Glutamatergic neuron (in vitro differentiated cells): Measurements from ENCODE around the gene CNNM4. TPM values are rescaled to one million over a fixed set of nuclear protein-coding genes. Genes with fewer than 3 reads are reported as not detected.
"Not testable (repeated sequence)": the region's sequence is repeated elsewhere in the genome, so short reads cannot be mapped to it uniquely, and the experiment has no call there.

Experiments used
- DNase-seq: peaks from one replicate; pipeline ENCODE4 v3.0.0; 2022
- H3K27ac Mint-ChIP-seq: one replicate; pipeline ENCODE4 v1.8.0; 2020; ENCODE audit warnings: mild to moderate bottlenecking, mixed read lengths, inconsistent platforms; ENCODE audit not compliant: unreplicated experiment
- H3K27me3 Mint-ChIP-seq: one replicate; pipeline ENCODE4 v1.8.0; 2020; ENCODE audit warnings: mild to moderate bottlenecking, moderate library complexity, mixed read lengths, inconsistent platforms; ENCODE audit not compliant: unreplicated experiment
- H3K36me3 Mint-ChIP-seq: one replicate; pipeline ENCODE4 v1.8.0; 2020; ENCODE audit warnings: mild to moderate bottlenecking, mixed read lengths, inconsistent platforms; ENCODE audit not compliant: unreplicated experiment
- H3K4me1 Mint-ChIP-seq: one replicate; pipeline ENCODE4 v1.8.0; 2020; ENCODE audit warnings: mild to moderate bottlenecking, low read depth, mixed read lengths, inconsistent platforms; ENCODE audit not compliant: unreplicated experiment
- H3K4me3 Mint-ChIP-seq: one replicate; pipeline ENCODE4 v1.8.0; 2020; ENCODE audit warnings: mild to moderate bottlenecking, mixed read lengths, inconsistent platforms; ENCODE audit not compliant: unreplicated experiment
- H3K9me3 Mint-ChIP-seq: one replicate; pipeline ENCODE4 v1.8.0; 2020; ENCODE audit warnings: mild to moderate bottlenecking, moderate library complexity, mixed read lengths, inconsistent platforms; ENCODE audit not compliant: unreplicated experiment
- total RNA-seq: library from RNA; stranded (reverse); fragmentation: NEBNext Ultra II Directional; extraction: Animal tissue kit (Norgen Biotek cat#: 25700); gene quantifications from one replicate; pipeline ENCODE4 v1.2.1, GENCODE V29; 2021; ENCODE audit not compliant: unreplicated experiment
- TF ChIP-seq, protein P1 (sequence below): fragments of 200-600 bp; sonication (generic); IDR thresholded peaks from one replicate; pipeline ENCODE4 v1.5.0; 2021; ENCODE audit not compliant: partially characterized antibody, unreplicated experiment

CNNM4 gene
- total RNA-seq, 1 donor from 2014 or later: 15.4 TPM

DNA sequence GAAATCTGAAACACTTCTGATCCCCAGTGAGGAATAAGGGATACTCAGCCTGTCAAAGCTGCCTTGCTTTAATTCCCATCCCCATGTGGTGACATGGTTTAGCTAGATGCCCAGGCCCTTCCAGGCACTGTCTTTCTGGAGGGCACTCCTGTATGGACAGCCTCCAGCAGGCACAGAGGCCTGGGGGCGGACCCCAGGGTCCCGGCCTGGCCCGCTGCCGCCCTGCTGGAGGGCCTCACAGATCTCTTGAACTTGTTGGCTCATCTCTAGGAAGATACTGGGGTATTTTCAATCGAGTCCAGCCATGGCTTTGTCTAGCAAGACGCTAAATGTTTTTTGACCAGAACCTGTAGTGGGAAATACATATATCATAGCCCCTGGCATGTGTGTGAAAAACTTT, 34.4 kb downstream of the CNNM4 start:
- peaks cover 13% of the 10 kb centered on the region for H3K4me1 Mint-ChIP-seq
- TF ChIP-seq, protein P1, sequence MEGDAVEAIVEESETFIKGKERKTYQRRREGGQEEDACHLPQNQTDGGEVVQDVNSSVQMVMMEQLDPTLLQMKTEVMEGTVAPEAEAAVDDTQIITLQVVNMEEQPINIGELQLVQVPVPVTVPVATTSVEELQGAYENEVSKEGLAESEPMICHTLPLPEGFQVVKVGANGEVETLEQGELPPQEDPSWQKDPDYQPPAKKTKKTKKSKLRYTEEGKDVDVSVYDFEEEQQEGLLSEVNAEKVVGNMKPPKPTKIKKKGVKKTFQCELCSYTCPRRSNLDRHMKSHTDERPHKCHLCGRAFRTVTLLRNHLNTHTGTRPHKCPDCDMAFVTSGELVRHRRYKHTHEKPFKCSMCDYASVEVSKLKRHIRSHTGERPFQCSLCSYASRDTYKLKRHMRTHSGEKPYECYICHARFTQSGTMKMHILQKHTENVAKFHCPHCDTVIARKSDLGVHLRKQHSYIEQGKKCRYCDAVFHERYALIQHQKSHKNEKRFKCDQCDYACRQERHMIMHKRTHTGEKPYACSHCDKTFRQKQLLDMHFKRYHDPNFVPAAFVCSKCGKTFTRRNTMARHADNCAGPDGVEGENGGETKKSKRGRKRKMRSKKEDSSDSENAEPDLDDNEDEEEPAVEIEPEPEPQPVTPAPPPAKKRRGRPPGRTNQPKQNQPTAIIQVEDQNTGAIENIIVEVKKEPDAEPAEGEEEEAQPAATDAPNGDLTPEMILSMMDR: no peak
- H3K36me3 Mint-ChIP-seq: no peaks in the 10 kb centered on the region
- H3K27me3 Mint-ChIP-seq: peaks cover 2% of the 10 kb centered on the region
- DNase-seq: no peak
- H3K27ac Mint-ChIP-seq: no peak overlapping the region
- no peaks in the 10 kb centered on the region for H3K9me3 Mint-ChIP-seq
- H3K4me3 Mint-ChIP-seq: no peak overlapping the region

DNA sequence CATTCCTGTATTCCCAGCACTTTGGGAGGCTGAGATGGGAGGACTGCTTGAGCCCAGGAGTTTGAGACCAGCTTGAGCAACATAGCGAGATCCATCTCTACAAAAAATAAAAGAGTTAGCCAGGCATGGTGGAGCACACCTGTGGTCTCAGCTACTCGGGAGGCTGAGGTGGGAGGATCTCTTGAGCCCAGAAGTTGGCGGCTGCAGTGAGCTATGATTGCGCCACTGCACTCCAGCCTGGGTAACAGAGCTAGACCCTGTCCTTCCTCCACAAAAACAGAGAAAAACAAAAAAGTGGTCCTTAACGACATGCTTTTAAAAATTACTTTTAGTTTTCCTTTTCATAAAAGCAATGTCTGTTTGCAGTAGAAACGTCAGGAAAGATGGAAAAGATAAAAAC, 35.8 kb downstream of the CNNM4 start:
- H3K4me3 Mint-ChIP-seq, DNase-seq, H3K27ac Mint-ChIP-seq, H3K9me3 Mint-ChIP-seq, H3K36me3 Mint-ChIP-seq, H3K27me3 Mint-ChIP-seq: not testable (repeated sequence)
- H3K4me1 Mint-ChIP-seq: peaks cover 13% of the 10 kb centered on the region

DNA sequence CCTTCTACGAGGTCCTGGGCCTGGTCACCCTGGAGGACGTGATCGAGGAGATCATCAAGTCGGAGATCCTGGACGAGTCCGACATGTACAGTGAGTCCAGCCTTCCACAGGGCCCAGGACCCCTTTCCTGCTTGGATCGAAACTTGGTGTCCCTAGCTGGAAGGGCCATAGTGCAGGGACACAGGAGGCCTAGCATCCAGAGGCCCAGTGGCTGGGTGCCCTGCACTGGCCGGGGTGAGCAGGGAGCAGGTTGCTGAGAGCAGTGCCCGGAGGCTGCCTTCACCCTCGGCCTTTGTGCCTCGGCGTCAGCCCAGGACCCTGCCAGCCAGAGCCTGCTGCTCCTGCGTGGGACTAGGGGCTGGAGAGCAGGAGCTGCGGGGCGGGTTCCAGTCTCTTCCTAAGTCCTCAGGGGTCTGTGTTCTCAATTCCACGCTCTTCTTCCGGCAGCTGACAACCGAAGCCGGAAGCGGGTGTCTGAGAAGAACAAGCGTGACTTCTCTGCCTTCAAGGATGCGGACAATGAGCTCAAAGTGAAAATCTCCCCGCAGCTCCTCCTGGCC, 36.4 kb downstream of the CNNM4 start:
- no peaks in the 10 kb centered on the region for H3K36me3 Mint-ChIP-seq
- TF ChIP-seq, protein P1: no peak
- peaks cover 2% of the 10 kb centered on the region for H3K27me3 Mint-ChIP-seq
- H3K9me3 Mint-ChIP-seq: no peaks in the 10 kb centered on the region
- no peak overlapping the region for H3K27ac Mint-ChIP-seq
- H3K4me3 Mint-ChIP-seq: no peak overlapping the region
- H3K4me1 Mint-ChIP-seq: peaks cover 13% of the 10 kb centered on the region
- no peak for DNase-seq

DNA sequence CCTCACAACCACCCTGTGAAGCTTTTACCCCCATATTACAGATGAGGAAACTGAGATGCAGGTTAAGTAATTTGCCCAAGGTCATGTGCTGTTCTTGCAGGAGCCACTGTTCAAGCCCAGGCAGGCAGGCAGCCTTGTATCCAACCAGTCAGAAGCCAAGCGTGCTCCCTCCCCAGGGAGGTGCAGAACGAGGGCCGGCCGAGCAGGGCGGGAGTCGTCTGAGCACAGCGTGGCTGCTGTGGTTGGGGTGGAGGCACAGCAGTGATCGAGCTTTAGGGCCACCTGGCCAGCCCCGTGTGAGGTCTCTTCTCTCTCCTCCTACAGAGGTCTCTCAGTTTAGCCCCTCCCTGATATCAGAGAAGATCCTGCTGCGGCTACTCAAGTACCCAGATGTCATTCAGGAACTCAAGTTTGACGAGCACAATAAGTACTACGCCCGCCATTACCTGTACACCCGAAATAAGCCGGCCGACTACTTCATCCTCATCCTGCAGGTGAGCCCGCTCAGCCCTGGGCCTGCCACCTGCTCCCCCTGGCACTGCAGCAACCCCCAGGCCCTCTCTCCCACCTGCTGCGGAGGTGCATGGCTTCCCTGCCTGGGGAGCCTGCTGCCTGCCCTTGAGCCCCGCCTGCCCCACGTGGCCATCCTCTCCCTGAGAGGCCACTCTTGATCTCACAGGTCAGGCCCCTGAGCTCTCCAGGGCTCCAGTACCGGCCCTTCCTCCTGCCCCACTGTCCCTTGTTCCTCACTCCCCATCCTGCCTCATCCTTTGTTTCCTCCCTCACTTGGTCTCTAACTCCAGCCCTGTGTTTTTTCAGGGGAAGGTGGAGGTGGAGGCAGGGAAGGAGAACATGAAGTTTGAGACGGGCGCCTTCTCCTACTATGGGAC, 38.3 kb downstream of the CNNM4 start:
- Mint-ChIP-seq H3K4me3 (no peak overlapping the region), H3K27ac (no peak overlapping the region), H3K27me3 (no peaks in the 10 kb centered on the region), H3K4me1 (peaks cover 8% of the 10 kb centered on the region), H3K9me3 (peaks cover 3% of the 10 kb centered on the region), H3K36me3 (no peaks in the 10 kb centered on the region)
- DNase-seq: no peak
- TF ChIP-seq, protein P1: no peak

DNA sequence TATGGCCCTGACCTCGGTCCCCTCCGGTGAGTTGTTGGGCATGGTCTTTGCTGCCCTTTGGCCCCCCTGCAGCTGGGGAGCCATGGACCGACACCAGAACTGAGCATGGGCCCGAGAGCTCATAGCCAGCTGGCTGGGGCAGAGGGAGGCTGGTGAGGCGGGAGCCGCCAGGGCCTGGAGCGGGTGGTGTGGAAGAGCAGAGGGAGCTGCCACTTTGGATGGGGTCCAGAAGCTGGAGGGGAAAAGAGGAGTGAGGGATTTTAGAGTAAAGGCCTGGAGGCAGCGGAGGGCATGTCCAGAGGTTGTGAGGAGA, 38.9 kb downstream of the CNNM4 start:
- Mint-ChIP-seq H3K4me1 (peaks cover 5% of the 10 kb centered on the region), H3K36me3 (no peaks in the 10 kb centered on the region), H3K9me3 (peaks cover 3% of the 10 kb centered on the region), H3K27ac (no peak overlapping the region), H3K4me3 (no peak overlapping the region), H3K27me3 (no peaks in the 10 kb centered on the region)
- no peak for DNase-seq
- TF ChIP-seq, protein P1: no peak
